ENCODE measurements around the gene PIGP. TPM values are rescaled to one million over a fixed set of nuclear protein-coding genes. Genes with fewer than 3 reads are reported as not detected.

Gene PIGP
- total and polyA plus RNA-seq, 2 of the 13 experiments (the other 11 are each of a cell fraction or from before 2014, with no cell fraction given): 14.8 to 33.4 TPM

DNA sequence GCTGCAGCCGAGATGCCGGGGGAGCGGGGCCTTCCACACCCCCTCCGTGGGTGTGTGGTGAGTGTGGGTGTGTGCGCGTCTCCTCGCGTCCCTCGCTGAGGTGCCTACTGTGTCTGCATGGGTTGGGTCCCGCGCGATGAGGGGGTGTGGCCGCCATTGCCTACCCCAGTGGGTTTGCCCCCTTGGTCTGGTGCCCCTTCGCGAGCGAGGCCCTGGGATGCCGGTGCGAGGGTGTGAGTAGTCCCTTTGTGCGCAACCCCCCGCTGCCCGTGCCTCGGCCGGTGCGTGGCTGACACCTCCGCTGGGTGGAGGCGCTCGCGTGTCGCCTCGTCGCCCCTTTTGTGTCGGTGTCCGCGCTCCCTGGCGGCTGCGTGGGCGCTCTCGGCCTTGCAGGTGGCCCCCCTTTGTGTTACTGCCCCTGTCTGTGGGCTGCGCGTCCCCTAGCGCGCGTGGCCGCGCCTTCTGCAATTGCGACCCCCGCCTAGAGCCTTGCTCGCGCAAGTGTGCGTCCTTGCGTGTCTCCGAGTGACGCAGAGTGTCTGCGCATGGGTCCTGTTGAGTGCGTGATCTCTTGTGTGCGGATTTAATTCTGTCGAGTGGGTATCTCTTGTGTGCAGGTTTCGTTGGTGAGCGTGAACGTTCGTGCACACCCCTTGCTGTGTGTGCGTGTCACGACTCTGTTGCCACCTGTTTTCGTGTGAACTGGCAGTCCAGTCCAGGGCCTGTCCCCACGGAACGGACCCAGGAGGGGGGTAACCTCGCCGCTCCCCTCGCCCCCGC is 736 bp upstream of the PIGP start (continued):
- no peak for TF ChIP-seq MLXIP (CRISPR knock-in tag; IDR thresholded peaks at IDR 0.05; ENCODE audit: borderline replicate concordance)
- TF ChIP-seq ZNF124 (CRISPR knock-in tag; IDR thresholded peaks at IDR 0.05): no peak
- TF ChIP-seq YY1 (IDR thresholded peaks at IDR 0.05; ENCODE audit: insufficient read depth, insufficient replicate concordance, low read depth, low read length): peak; percentile 9
- no peak for TF ChIP-seq SMAD1 (CRISPR knock-in tag; IDR thresholded peaks at IDR 0.05; ENCODE audit: borderline replicate concordance, low read depth)
- TF ChIP-seq PBX3 (CRISPR knock-in tag; IDR thresholded peaks at IDR 0.05; ENCODE audit: borderline replicate concordance): no peak
- 0 out of 2 replicates have a peak, but pooled peaks have one; percentile 41 for TF ChIP-seq ZNF589 (CRISPR knock-in tag; conservative IDR thresholded peaks at IDR 0.05)
- TF ChIP-seq ZNF17 (CRISPR knock-in tag; IDR thresholded peaks at IDR 0.05): no peak
- TF ChIP-seq SMYD3 (CRISPR knock-in tag; IDR thresholded peaks at IDR 0.05): no peak
- no peak for TF ChIP-seq ZNF260 (CRISPR knock-in tag; IDR thresholded peaks at IDR 0.05; ENCODE audit: borderline replicate concordance, low read depth)
- TF ChIP-seq TEAD2 (CRISPR knock-in tag; IDR thresholded peaks at IDR 0.05): no peak
- TF ChIP-seq MYNN (CRISPR knock-in tag; IDR thresholded peaks at IDR 0.05; ENCODE audit: low read depth): no peak
- peak; percentile 57; the same call in 1 of the 2 replicates for TF ChIP-seq TBX2 (CRISPR knock-in tag; IDR thresholded peaks at IDR 0.05; ENCODE audit: borderline replicate concordance)
- TF ChIP-seq ELF3 (CRISPR knock-in tag; IDR thresholded peaks at IDR 0.05): no peak
- TF ChIP-seq ZNF383 (CRISPR knock-in tag; IDR thresholded peaks at IDR 0.05; ENCODE audit: borderline replicate concordance): no peak
- TF ChIP-seq ZKSCAN5 (CRISPR knock-in tag; IDR thresholded peaks at IDR 0.05): no peak
- no peak for TF ChIP-seq HNRNPUL1 (IDR thresholded peaks at IDR 0.05; ENCODE audit: low read depth, low read length)
- TF ChIP-seq NFKBIZ (CRISPR knock-in tag; IDR thresholded peaks at IDR 0.05): no peak
- TF ChIP-seq GLMP (CRISPR knock-in tag; IDR thresholded peaks at IDR 0.05; ENCODE audit: borderline replicate concordance): no peak
- no peak for TF ChIP-seq RAD51 (IDR thresholded peaks at IDR 0.05; ENCODE audit: borderline replicate concordance)
- no peak for TF ChIP-seq CBX1 (IDR thresholded peaks at IDR 0.05; ENCODE audit: low read depth)
- TF ChIP-seq ARNTL (CRISPR knock-in tag; IDR thresholded peaks at IDR 0.05): 0 out of 2 replicates have a peak, but pooled peaks have one; percentile 18
- TF ChIP-seq ZSCAN9 (CRISPR knock-in tag; IDR thresholded peaks at IDR 0.05; ENCODE audit: borderline replicate concordance): no peak
- peak; percentile 70; the same call in 1 of the 2 replicates for TF ChIP-seq ZNF251 (CRISPR knock-in tag; IDR thresholded peaks at IDR 0.05)
